MCF 10A (cell line): ENCODE results near the gene COL6A1. TPM values are rescaled to one million over a fixed set of nuclear protein-coding genes. Genes with fewer than 3 reads are reported as not detected.

Source experiments
- BruUV-seq: library from RNA; stranded (reverse); fragments of 400-500 nt; replicated peaks from 2 replicates; lab custom pipeline; 2021; lab: Mats Ljungman, UMichigan
- CTCF ChIA-PET: fragments of 300-600 bp; sonication (Branson Sonifier 250); formaldehyde crosslinking; extraction: SDS; loops from one replicate; lab custom pipeline; 2021; ENCODE audit warnings: antibody characterized with exemption, inconsistent platforms; lab: Yijun Ruan, JAX
- POLR2A ChIA-PET: fragments of 300-600, 350-650 bp; sonication (Branson Sonifier 250); formaldehyde crosslinking; extraction: SDS; loops from one replicate; lab custom pipeline; 2020; ENCODE audit warnings: antibody characterized with exemption, inconsistent platforms; lab: Yijun Ruan, JAX
- DNase-seq: peaks from one replicate; pipeline ENCODE4 v3.0.0-alpha.2; 2018; ENCODE audit not compliant: unreplicated experiment
- H3K27ac Mint-ChIP-seq: one replicate; pipeline ENCODE4 v1.8.0; 2022; ENCODE audit warnings: mild to moderate bottlenecking, low read depth, mixed read lengths; ENCODE audit not compliant: unreplicated experiment
- H3K27me3 Mint-ChIP-seq: one replicate; pipeline ENCODE4 v1.8.0; 2022; ENCODE audit warnings: mixed read lengths; ENCODE audit not compliant: insufficient read depth, unreplicated experiment
- H3K36me3 Mint-ChIP-seq: one replicate; pipeline ENCODE4 v1.8.0; 2022; ENCODE audit warnings: mild to moderate bottlenecking, moderate library complexity, mixed read lengths; ENCODE audit not compliant: insufficient read depth, unreplicated experiment
- H3K4me1 Mint-ChIP-seq: one replicate; pipeline ENCODE4 v1.8.0; 2022; ENCODE audit warnings: mixed read lengths; ENCODE audit not compliant: insufficient read depth, unreplicated experiment
- H3K4me3 Mint-ChIP-seq: one replicate; pipeline ENCODE4 v1.8.0; 2022; ENCODE audit warnings: mild to moderate bottlenecking, moderate library complexity, mixed read lengths; ENCODE audit not compliant: unreplicated experiment
- H3K9me3 Mint-ChIP-seq: one replicate; pipeline ENCODE4 v1.8.0; 2022; ENCODE audit warnings: mixed read lengths; ENCODE audit not compliant: unreplicated experiment
- intact Hi-C: fragments of 100-400 bp; cut with micrococcal nuclease; formaldehyde crosslinking; loops from 2 replicates; pipeline ENCODE4 v1.14.1; 2022
- total RNA-seq: library from RNA; stranded (reverse); gene quantifications from 2 replicates; pipeline ENCODE4 v1.2.3, GENCODE V29; 2022
- TF ChIP-seq, protein P1 (sequence below): fragments of 200-600 bp; IDR thresholded peaks from one replicate; pipeline ENCODE4 v1.8.0; 2022; ENCODE audit warnings: antibody characterized with exemption, mild to moderate bottlenecking; ENCODE audit not compliant: unreplicated experiment

Gene COL6A1
- total RNA-seq, 1 experiment from 2014 or later: 3.2 TPM

GRCh38 chr21:46050668-46051378, 69.3 kb downstream of the COL6A1 start:
- Mint-ChIP-seq H3K36me3 (no peaks in the 10 kb centered on the region), H3K9me3 (peaks cover 12% of the 10 kb centered on the region), H3K27me3 (no peaks in the 10 kb centered on the region), H3K27ac (no peak overlapping the region), H3K4me1 (no peaks in the 10 kb centered on the region), H3K4me3 (no peak overlapping the region)
- TF ChIP-seq, protein P1, sequence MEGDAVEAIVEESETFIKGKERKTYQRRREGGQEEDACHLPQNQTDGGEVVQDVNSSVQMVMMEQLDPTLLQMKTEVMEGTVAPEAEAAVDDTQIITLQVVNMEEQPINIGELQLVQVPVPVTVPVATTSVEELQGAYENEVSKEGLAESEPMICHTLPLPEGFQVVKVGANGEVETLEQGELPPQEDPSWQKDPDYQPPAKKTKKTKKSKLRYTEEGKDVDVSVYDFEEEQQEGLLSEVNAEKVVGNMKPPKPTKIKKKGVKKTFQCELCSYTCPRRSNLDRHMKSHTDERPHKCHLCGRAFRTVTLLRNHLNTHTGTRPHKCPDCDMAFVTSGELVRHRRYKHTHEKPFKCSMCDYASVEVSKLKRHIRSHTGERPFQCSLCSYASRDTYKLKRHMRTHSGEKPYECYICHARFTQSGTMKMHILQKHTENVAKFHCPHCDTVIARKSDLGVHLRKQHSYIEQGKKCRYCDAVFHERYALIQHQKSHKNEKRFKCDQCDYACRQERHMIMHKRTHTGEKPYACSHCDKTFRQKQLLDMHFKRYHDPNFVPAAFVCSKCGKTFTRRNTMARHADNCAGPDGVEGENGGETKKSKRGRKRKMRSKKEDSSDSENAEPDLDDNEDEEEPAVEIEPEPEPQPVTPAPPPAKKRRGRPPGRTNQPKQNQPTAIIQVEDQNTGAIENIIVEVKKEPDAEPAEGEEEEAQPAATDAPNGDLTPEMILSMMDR: no peak
- CTCF ChIA-PET: interaction anchor here (0.6 kb wide), 2 partner anchors 68 to 71 kb away, joined by 3 read pairs; no protein-coding TSS in a partner anchor
- no peak for DNase-seq
- no TSS peak for BruUV-seq
- intact Hi-C loops: no loop called here
- POLR2A ChIA-PET: no interaction called here

- Mint-ChIP-seq H3K27ac (no peak overlapping the region), H3K4me1 (no peaks in the 10 kb centered on the region), H3K36me3 (no peaks in the 10 kb centered on the region), H3K4me3 (no peak overlapping the region), H3K27me3 (no peaks in the 10 kb centered on the region), H3K9me3 (peaks cover 12% of the 10 kb centered on the region)
- no TSS peak for BruUV-seq
- no peak for DNase-seq
- TF ChIP-seq, protein P1: no peak
- ChIA-PET POLR2A (interaction anchor here (0.6 kb wide), 1 partner anchor 91 kb away, joined by 3 read pairs; no protein-coding TSS in a partner anchor), CTCF (interaction anchor here (0.6 kb wide), 1 partner anchor 70 kb away, joined by 3 read pairs; no protein-coding TSS in a partner anchor)
- intact Hi-C loops: no loop called here
Measured at GRCh38 chr21:46051379-46051770, 69.8 kb downstream of the COL6A1 start.

DNA sequence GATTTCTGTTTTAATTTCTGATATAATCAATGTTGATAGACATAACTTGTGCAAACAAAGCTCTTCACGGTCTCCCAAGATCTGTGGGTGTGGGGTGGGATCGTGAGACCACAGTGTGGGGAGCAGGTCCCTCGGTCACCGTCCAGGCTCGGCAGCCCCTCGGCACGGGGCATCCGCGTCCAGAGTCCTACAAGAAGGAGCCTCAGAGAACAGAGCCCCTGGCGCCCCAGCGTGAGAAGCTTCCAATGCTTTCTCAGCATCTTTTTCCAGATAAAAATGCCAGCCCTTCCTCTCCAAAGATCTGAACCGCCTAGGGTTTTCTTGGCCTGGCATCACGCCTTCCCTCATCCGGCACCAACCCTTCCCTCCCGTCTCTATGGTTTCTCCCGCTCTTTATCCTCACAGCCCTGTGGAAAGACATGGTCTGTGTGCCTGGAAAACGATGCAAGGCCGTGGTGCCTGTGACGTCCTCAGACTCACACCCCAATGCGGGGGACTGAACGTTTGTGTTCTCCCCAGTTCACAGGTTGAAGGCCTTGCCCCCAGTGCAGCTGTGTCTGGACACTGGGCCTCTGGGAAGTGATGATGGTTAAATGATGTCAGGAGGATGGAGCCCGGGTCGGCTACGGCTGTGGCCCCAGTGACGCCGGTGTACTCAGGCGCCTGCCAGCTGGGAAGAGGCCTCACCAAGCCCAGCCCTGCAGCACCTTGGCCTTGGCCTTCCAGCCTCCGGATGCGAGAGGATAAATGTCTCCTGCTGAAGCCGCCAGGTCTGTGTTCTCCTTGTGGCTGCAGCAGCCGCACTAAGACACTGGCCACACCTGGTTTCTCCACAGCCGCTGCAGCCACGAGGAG, 70.5 kb downstream of the COL6A1 start:
- POLR2A ChIA-PET: interaction anchor here (0.6 kb wide), 1 partner anchor 91 kb away, joined by 3 read pairs; no protein-coding TSS in a partner anchor
- Mint-ChIP-seq H3K27ac (no peak overlapping the region), H3K9me3 (peaks cover 12% of the 10 kb centered on the region), H3K36me3 (no peaks in the 10 kb centered on the region), H3K4me3 (no peak overlapping the region), H3K4me1 (no peaks in the 10 kb centered on the region), H3K27me3 (no peaks in the 10 kb centered on the region)
- intact Hi-C loops: no loop called here
- no peak for DNase-seq
- TF ChIP-seq, protein P1: no peak
- BruUV-seq: no TSS peak
- CTCF ChIA-PET: no interaction called here
